Measurements from ENCODE around the gene PPL.
"Not testable (repeated sequence)": the region's sequence is repeated elsewhere in the genome, so short reads cannot be mapped to it uniquely, and the experiment has no call there.

PPL gene

DNA sequence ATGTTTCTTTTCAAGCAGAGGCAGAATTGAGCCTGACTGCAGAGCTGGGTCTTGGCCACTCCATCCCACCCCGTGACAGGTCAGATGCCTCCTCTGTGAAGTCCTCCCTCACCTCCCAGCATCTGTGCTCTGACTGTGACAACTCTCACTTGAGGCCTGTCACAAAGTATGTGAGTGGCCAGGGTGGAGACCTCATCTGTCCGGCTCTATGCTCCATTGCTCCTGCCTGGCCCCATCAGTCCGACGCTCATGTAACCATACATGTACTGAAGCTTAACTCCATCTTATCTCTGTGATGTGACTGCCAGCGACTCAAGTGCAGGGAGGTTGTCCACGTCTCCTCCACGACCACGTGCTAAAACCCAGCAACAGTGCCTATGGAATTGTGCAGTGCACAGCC lies 3.5 kb downstream of the PPL start:
- Histone ChIP-seq H3K9ac (no peak overlapping the region), H3K4me3 (IDR thresholded peaks at IDR 0.05; ENCODE audit: insufficient read depth, low read depth, low read length) (no peak overlapping the region), H3K79me2 (ENCODE audit: insufficient read depth, low read depth) (no peaks in the 10 kb centered on the region), H3K27ac (no peak overlapping the region), H3K27me3 (ENCODE audit: insufficient read depth, low read depth) (no peaks in the 10 kb centered on the region), H2AFZ (ENCODE audit: low read depth) (no peak overlapping the region), H3K36me3 (ENCODE audit: insufficient read depth) (no peaks in the 10 kb centered on the region), H3K4me1 (ENCODE audit: low read depth, poor library complexity, severe bottlenecking) (peaks cover 7% of the 10 kb centered on the region), H3K4me2 (no peak overlapping the region), H4K20me1 (ENCODE audit: insufficient read depth) (no peaks in the 10 kb centered on the region)
- TF ChIP-seq, protein P1, sequence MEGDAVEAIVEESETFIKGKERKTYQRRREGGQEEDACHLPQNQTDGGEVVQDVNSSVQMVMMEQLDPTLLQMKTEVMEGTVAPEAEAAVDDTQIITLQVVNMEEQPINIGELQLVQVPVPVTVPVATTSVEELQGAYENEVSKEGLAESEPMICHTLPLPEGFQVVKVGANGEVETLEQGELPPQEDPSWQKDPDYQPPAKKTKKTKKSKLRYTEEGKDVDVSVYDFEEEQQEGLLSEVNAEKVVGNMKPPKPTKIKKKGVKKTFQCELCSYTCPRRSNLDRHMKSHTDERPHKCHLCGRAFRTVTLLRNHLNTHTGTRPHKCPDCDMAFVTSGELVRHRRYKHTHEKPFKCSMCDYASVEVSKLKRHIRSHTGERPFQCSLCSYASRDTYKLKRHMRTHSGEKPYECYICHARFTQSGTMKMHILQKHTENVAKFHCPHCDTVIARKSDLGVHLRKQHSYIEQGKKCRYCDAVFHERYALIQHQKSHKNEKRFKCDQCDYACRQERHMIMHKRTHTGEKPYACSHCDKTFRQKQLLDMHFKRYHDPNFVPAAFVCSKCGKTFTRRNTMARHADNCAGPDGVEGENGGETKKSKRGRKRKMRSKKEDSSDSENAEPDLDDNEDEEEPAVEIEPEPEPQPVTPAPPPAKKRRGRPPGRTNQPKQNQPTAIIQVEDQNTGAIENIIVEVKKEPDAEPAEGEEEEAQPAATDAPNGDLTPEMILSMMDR (conservative IDR thresholded peaks at IDR 0.05; ENCODE audit: low read depth, low read length), result no peak

DNA sequence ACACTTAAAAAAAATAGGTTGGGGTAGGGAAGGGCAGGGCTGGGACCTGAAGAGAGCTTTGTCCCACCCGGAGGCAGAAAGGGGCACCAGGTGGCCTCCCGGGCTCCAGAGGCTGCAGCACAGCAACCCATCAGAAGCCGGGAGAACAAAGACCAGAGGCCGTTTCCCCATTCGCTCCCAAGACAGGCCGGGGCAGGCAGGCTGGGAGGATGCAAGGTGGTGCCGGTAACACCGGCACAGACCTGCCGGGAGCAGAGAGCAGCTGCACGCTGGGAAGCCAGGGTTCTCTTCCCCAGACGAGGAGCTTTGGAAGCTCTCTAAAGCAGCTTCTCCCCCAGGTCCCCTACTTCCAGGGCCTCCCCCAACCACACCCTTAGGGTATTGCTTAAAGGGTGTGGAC lies 5.6 kb downstream of the PPL start:
- Histone ChIP-seq H3K9ac (no peak overlapping the region), H3K4me3 (IDR thresholded peaks at IDR 0.05; ENCODE audit: insufficient read depth, low read depth, low read length) (no peak overlapping the region), H2AFZ (ENCODE audit: low read depth) (no peak overlapping the region), H3K27me3 (ENCODE audit: insufficient read depth, low read depth) (no peaks in the 10 kb centered on the region), H3K79me2 (ENCODE audit: insufficient read depth, low read depth) (no peaks in the 10 kb centered on the region), H3K4me1 (ENCODE audit: low read depth, poor library complexity, severe bottlenecking) (peaks cover 4% of the 10 kb centered on the region), H3K4me2 (no peak overlapping the region), H3K27ac (no peak overlapping the region), H3K36me3 (ENCODE audit: insufficient read depth) (no peaks in the 10 kb centered on the region), H4K20me1 (ENCODE audit: insufficient read depth) (no peaks in the 10 kb centered on the region)
- TF ChIP-seq, protein P1 (conservative IDR thresholded peaks at IDR 0.05; ENCODE audit: low read depth, low read length), result no peak

DNA sequence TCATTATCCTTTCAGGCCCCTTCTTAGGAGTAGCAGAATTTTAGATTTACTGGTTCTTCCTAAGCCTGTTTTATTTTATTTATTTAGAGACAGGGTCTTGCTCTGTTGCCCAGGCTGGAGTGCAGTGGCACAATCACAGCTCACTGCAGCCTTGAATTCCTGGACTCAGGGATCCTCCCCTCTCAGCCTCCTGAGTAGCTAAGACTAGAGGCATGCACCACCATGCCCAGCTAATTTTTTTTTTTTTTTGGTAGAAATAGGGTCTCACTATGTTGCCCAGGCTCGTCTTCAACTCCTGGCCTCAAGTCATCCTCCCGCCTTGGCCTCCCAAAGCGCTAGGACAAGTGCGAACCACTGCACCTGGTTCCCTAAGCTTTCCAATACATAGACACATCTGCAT lies 7.3 kb downstream of the PPL start:
- H3K27me3 ChIP-seq (ENCODE audit: insufficient read depth, low read depth); H3K36me3 ChIP-seq (ENCODE audit: insufficient read depth); H3K9ac ChIP-seq; H3K79me2 ChIP-seq (ENCODE audit: insufficient read depth, low read depth); H3K4me1 ChIP-seq (ENCODE audit: low read depth, poor library complexity, severe bottlenecking); H4K20me1 ChIP-seq (ENCODE audit: insufficient read depth); H3K4me3 ChIP-seq (IDR thresholded peaks at IDR 0.05; ENCODE audit: insufficient read depth, low read depth, low read length); H3K4me2 ChIP-seq; H3K27ac ChIP-seq; H2AFZ ChIP-seq (ENCODE audit: low read depth): not testable (repeated sequence)

DNA sequence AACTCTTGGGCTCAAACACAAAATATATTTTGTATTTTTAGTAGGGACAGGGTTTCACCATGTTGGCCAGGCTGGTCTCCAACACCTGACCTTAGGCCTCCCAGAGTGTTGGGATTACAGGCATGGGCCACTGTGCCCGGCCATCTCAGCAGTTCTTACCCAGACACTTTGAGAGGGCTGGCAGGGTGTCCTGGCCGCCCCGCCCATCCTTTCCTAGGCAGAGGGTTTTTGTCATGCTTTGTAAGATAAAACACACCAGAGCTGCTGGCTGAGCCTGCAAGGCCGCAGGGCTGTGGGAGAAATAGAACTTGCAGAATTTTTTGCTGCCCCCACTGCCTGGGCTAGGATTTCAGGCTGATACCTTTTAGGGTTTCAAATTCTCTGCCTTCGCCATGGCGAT lies 8.7 kb downstream of the PPL start:
- H3K4me3 ChIP-seq (IDR thresholded peaks at IDR 0.05; ENCODE audit: insufficient read depth, low read depth, low read length), result no peak overlapping the region
- no peaks in the 10 kb centered on the region for H3K79me2 ChIP-seq (ENCODE audit: insufficient read depth, low read depth)
- H3K9ac ChIP-seq, result no peak overlapping the region
- H3K4me2 ChIP-seq, result no peak overlapping the region
- TF ChIP-seq, protein P1 (conservative IDR thresholded peaks at IDR 0.05; ENCODE audit: low read depth, low read length), result no peak
- no peaks in the 10 kb centered on the region for H3K4me1 ChIP-seq (ENCODE audit: low read depth, poor library complexity, severe bottlenecking)
- no peak overlapping the region for H3K27ac ChIP-seq
- no peaks in the 10 kb centered on the region for H4K20me1 ChIP-seq (ENCODE audit: insufficient read depth)
- H3K27me3 ChIP-seq (ENCODE audit: insufficient read depth, low read depth), result no peaks in the 10 kb centered on the region
- no peak overlapping the region for H2AFZ ChIP-seq (ENCODE audit: low read depth)
- H3K36me3 ChIP-seq (ENCODE audit: insufficient read depth), result no peaks in the 10 kb centered on the region

DNA sequence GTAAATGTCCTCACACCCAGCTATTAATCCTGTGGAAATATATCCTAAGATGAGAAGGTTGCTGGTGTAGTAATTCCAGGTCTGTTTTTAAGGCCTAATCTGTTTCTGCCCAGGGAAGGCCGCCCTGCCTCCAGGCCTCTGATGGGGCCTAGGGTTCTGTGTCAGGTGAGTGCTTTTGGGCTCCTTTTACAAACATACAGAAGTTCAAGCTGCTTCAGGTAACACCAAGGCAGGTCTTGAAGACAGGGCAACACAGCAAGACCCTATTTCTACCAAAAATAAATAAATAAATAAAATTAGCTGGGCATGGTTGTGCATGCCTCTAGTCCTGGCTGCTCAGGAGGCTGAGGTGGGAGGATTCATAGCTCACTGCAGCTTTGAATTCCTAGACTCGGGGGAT lies 9.3 kb downstream of the PPL start:
- Histone ChIP-seq H3K79me2 (ENCODE audit: insufficient read depth, low read depth) (no peaks in the 10 kb centered on the region), H3K4me1 (ENCODE audit: low read depth, poor library complexity, severe bottlenecking) (no peaks in the 10 kb centered on the region), H3K27me3 (ENCODE audit: insufficient read depth, low read depth) (no peaks in the 10 kb centered on the region), H2AFZ (ENCODE audit: low read depth) (no peak overlapping the region), H3K27ac (no peak overlapping the region), H3K4me2 (no peak overlapping the region), H4K20me1 (ENCODE audit: insufficient read depth) (no peaks in the 10 kb centered on the region), H3K4me3 (IDR thresholded peaks at IDR 0.05; ENCODE audit: insufficient read depth, low read depth, low read length) (no peak overlapping the region), H3K36me3 (ENCODE audit: insufficient read depth) (no peaks in the 10 kb centered on the region), H3K9ac (no peak overlapping the region)
- TF ChIP-seq, protein P1 (conservative IDR thresholded peaks at IDR 0.05; ENCODE audit: low read depth, low read length), result no peak

All from KMS-11 (cell line).